ENCODE measurements around the gene ASPG.

GRCh38 chr14:104159990-104160389, 74.5 kb downstream of the ASPG start:
- TF ChIP-seq POLR2A (IDR thresholded peaks at IDR 0.05; ENCODE audit: low read depth) (no peak), EP300 (IDR thresholded peaks at IDR 0.05) (no peak), CTCF (IDR thresholded peaks at IDR 0.05) (no peak)
